GM20000 (cell line): ENCODE data around the gene PTH1R.

Experiments used
- DNase-seq: peaks from one replicate; pipeline ENCODE4 v3.0.0; 2012; ENCODE audit warnings: low spot score
- TF ChIP-seq, protein P1 (sequence below): IDR thresholded peaks from 2 replicates; pipeline ENCODE4 v1.5.1; 2012; ENCODE audit warnings: mild to moderate bottlenecking, control low read depth; ENCODE audit errors: extremely low read depth, missing control alignments

PTH1R gene

DNA sequence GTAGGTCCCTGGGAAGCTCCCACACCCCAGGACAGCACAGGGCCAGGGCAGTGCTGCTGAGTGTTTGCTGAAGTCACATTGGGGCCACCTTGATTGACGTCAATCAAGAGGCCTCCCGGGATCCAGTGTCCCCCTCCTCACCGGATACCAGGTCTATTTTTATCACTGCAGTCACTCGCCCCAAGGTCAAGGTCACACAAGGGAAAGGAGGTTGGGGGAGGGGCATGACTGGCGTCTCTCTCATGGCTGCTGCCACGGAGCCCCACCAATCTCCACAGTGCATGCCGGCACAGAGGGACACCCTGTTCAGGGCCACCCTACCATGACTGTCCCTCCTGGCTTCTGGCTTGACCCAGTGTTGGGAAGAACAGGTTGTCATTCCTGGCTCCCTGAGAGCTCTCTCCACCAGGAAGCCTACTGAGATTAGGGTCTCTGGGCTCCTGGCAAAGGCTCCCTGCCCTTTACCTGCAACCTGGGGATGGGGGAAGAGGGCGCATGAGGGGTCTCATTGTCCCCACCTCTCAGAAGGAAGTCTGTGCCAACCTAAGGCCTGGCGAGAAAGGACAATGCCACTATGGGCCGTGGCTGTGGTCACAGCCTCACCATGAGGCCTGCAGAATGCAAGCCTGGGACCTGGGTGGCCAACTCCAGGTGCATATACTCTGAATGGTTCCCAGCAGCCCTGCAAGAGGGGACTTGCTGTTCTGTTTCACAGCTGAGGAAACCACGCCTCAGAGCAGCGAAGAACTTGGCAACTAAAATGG is 15.7 kb upstream of the PTH1R start:
- no peak for DNase-seq

GRCh38 chr3:46862369-46863025 is 15.0 kb upstream of the PTH1R start:
- DNase-seq = no peak
- TF ChIP-seq, protein P1, sequence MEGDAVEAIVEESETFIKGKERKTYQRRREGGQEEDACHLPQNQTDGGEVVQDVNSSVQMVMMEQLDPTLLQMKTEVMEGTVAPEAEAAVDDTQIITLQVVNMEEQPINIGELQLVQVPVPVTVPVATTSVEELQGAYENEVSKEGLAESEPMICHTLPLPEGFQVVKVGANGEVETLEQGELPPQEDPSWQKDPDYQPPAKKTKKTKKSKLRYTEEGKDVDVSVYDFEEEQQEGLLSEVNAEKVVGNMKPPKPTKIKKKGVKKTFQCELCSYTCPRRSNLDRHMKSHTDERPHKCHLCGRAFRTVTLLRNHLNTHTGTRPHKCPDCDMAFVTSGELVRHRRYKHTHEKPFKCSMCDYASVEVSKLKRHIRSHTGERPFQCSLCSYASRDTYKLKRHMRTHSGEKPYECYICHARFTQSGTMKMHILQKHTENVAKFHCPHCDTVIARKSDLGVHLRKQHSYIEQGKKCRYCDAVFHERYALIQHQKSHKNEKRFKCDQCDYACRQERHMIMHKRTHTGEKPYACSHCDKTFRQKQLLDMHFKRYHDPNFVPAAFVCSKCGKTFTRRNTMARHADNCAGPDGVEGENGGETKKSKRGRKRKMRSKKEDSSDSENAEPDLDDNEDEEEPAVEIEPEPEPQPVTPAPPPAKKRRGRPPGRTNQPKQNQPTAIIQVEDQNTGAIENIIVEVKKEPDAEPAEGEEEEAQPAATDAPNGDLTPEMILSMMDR = no peak

More for the DNA sequence above, 15.7 kb upstream of the PTH1R start:
- TF ChIP-seq, protein P1 = no peak

DNA sequence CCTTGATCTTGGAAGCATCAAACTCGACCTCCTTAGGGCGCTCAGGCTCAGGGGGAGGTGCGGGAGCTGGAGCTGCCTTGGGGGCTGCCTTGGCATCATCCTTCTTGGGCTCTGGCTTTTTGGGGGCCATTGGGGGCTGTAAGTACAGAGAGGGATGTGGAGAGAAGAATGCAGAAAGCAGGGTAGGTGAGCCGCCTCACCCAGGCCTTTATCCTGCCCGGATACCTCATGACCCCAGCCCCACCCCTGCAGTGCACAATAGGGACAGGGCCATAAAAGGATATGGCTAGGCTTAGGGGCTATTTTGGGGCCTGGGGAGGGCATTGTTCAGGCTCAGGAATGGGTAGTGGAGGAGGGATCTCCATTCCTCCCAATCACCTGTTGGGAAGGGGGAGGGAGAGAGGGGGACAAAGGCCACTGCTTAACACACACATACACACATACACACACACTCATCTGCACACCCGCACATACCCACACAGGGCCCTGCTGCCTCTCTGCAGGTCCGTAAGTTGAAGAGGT is 14.2 kb upstream of the PTH1R start, which contains the start of gene MYL3:
TSS of gene MYL3 (minus strand) at position 184 of the 522 bp plus-strand sequence. CDS start at position 130, 54 bp downstream.
- TF ChIP-seq, protein P1 = no peak
- DNase-seq = no peak

- no peak for DNase-seq
- TF ChIP-seq, protein P1 = no peak
Observed at GRCh38 chr3:46864061-46864881, 13.2 kb upstream of the PTH1R start.

GRCh38 chr3:46865031-46865507 is 12.5 kb upstream of the PTH1R start:
- TF ChIP-seq, protein P1 = no peak
- no peak for DNase-seq

DNA sequence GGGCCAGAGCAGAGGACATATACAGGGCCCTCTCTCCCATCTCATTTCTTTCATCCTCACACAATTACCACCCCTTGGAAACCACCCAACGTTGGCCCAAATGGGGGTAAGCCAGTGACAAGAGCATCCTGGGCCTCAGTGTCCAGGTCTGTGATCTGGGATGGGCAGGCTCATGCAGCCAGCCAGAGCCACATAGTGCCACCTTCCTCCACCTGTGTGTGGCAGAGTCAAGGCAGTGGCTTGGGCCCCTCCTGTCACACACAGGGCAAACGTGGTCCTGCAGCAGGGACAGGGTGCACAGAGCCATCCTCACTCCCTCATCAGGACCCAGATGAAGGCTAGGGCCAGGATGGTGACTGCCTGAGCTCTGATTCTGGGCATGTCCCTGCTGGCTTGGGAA is 12.0 kb upstream of the PTH1R start:
- no peak for DNase-seq
- TF ChIP-seq, protein P1 = no peak
